NK-92 (cell line): ENCODE results near the gene CIB1.

Experiments used
- DNase-seq: peaks from one replicate; lab custom pipeline; 2025; ENCODE audit not compliant: unreplicated experiment; lab: John Stamatoyannopoulos, UW

Gene CIB1

GRCh38 chr15:90241343-90242192, 7.8 kb upstream of the CIB1 start:
- no peak for DNase-seq

GRCh38 chr15:90240856-90241255, 7.1 kb upstream of the CIB1 start:
- DNase-seq = no peak

- DNase-seq = no peak
Observed at GRCh38 chr15:90239371-90239770, 5.6 kb upstream of the CIB1 start.

- no peak for DNase-seq
Observed at GRCh38 chr15:90234096-90234988, 601 bp upstream of the CIB1 start, which contains the start of gene GDPGP1. Gene GDPGP1, plus strand, starts transcription at chr15:90234209. Its CDS starts 6,700 bp downstream, at chr15:90240909.

GRCh38 chr15:90232941-90233386, 777 bp downstream of the CIB1 start:
- no peak for DNase-seq

GRCh38 chr15:90232196-90232595, 1.5 kb downstream of the CIB1 start:
- DNase-seq = no peak

GRCh38 chr15:90231028-90232017, 2.4 kb downstream of the CIB1 start:
- no peak for DNase-seq

GRCh38 chr15:90230610-90231009, 3.1 kb downstream of the CIB1 start:
- no peak for DNase-seq

GRCh38 chr15:90230071-90230494, 3.7 kb downstream of the CIB1 start:
- no peak for DNase-seq

- DNase-seq = no peak
Observed at GRCh38 chr15:90228960-90229359, 4.8 kb downstream of the CIB1 start.

- no peak for DNase-seq
Observed at GRCh38 chr15:90227816-90228772, 5.6 kb downstream of the CIB1 start.

- no peak for DNase-seq
Observed at GRCh38 chr15:90227336-90227735, 6.4 kb downstream of the CIB1 start.

- DNase-seq = no peak
Observed at GRCh38 chr15:90225504-90226234, 8.1 kb downstream of the CIB1 start.

GRCh38 chr15:90225047-90225446, 8.7 kb downstream of the CIB1 start:
- DNase-seq = no peak

- DNase-seq = no peak
Observed at GRCh38 chr15:90223441-90224165, 10.1 kb downstream of the CIB1 start.

- DNase-seq = no peak
Observed at GRCh38 chr15:90222547-90222946, 11.2 kb downstream of the CIB1 start.

- DNase-seq = no peak
Observed at GRCh38 chr15:90221246-90221900, 12.4 kb downstream of the CIB1 start.
